GM19463 (cell line): ENCODE measurements around the gene LRTM2.

Experiments used
- ATAC-seq: cut with Tn5 transposase; IDR thresholded peaks from one replicate; pipeline ENCODE4 v1.9.1; 2021; ENCODE audit warnings: mild to moderate bottlenecking, moderate library complexity; ENCODE audit not compliant: unreplicated experiment

The LRTM2 gene

GRCh38 chr12:1820191-1820895 is at the start of gene LRTM2:
Gene LRTM2 (plus strand): TSS chr12:1820565. CDS start chr12:1828149, 7,584 bp downstream.
- no peak for ATAC-seq

DNA sequence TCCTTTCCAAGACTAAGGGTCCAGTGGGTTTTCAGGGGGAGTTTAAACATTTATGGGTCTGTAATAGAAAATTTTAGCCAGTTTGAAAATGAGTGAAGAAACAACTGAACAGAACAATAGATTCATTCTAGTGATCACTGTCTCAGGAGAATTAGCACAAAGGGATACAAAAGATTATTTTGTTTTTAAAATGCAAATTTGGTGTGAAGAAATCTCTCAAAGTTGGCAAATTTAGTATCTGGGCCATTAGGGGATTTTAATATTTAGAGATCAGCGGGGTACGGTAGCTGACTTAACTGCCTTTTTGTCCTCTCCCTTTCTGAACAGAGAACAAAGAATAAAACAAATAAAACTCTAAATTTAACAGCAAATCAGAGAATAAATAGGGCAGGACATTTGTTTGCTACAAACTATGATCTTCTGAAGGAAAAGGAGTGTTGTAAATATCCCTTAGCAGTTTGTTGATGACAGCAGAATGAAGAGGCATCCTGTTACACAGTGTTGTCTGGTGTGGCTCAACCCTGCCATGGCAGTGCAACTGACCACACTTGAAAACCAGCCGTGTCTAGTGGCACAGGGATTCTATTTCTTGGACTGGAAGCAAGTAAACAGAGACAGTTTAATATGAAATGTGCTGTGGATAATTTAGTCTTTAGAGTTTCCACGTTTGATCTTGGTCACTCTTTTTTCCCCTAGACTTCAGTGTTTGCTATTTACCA is 46.3 kb upstream of the LRTM2 start:
- no peak for ATAC-seq

DNA sequence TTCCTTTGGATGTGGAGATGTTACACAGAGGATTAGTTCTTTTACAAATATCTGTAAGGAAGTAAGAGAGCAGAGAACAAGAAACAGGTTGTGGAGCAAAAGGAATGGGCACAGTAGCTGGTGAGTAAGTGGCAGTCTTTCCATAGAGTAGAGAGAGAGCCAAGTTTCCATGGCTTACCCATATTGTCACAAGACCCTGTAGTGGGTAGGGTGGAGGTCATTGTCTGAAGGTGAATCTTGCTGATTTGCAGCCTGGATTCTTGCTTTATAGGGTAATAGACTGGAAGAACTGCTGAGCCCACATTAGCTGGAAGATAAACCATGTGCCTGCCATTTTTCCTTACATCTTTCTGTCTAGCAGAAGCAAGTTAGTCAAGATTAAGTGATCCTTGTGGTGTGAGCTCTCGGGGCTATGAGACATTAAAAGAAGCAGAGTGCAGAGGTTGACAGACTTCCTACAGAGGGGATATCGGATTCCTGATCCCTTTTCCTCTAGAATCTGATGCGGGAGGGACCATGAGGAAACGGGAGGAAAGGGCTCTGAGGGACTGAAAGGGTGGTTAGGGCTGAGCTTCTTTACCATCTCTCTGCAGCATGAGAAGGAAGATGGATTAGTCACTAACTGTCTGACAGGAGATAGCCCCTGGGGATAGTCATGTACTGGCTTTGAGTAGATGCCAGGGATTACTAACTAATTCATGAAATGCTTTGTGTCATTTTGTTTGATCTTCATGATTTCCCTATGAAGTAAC is 44.0 kb upstream of the LRTM2 start:
- ATAC-seq, result no peak

DNA sequence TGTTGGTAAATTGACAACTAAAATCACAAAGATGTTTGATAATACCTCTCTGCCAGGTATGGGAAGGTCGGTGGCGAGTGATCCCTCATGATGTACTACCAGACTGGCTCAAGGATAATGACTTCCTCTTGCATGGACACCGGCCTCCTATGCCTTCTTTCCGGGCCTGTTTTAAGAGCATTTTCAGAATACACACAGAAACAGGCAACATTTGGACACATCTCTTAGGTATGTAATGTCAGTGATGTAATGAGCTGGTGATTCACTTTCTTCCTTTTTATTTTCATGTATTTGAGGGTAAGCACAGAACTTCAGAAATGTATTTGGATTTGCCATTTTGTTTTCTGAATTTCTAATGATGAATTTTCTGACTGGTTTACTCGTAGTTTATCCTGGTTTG is 42.6 kb upstream of the LRTM2 start:
- no peak for ATAC-seq

- ATAC-seq, result no peak
Observed at GRCh38 chr12:1778911-1779310, 41.5 kb upstream of the LRTM2 start.

DNA sequence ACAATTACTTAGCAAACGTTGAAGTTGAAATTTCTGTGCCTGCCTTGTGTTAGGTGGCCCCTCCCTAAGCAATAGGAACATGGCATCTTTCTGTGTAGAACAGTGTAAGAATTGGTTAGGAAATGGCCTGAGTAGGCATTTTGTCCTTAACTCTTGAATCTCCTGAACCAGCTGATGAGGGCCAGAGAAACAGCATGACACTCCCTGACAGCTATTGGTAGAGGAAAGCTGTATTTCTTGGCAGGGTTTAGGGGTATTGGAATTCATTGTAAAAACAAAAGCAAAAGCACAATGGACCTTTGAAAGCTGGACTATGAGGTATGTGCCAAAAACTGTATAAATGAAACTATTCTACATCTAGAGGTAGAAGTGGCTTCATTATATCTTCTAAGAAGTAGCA is 40.6 kb upstream of the LRTM2 start:
- ATAC-seq, result no peak

DNA sequence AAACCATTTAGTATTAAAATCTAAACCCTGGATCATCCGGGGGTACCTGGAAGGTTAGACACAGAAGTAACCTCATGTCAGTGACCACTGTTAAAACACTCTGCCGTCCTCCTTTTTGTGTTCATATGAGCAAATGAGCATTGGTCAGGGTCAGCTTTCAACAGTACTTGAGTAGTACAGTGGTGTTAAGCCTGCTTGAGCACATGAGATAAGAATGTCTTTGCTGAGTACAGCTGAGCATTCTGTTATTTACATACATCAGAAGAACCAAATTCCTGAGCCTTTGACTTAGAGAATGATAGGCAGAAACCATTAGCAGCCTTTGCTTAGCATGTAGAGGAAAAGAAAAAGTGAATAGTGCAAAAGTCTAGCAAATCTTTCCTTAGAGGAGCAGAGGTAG is 38.6 kb upstream of the LRTM2 start:
- ATAC-seq, result no peak

DNA sequence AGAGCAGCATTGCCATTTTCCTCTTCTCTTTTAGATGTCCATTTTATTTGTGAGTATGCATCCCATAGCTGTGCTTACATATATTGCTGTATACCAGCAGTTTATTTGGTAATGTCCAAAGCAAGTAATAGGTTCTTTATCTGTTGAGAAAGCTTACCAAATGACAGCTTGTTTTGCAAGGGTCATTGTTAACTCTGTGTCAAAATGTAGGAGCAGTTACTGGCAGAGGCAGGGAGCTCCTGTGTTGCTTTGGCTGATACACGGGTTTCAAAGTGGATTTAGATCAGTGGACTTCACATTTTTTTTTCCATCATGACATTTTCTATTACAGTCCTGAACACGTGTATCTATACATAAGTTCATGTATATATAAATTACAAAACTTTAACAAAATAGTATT is 38.1 kb upstream of the LRTM2 start:
- ATAC-seq, result no peak

DNA sequence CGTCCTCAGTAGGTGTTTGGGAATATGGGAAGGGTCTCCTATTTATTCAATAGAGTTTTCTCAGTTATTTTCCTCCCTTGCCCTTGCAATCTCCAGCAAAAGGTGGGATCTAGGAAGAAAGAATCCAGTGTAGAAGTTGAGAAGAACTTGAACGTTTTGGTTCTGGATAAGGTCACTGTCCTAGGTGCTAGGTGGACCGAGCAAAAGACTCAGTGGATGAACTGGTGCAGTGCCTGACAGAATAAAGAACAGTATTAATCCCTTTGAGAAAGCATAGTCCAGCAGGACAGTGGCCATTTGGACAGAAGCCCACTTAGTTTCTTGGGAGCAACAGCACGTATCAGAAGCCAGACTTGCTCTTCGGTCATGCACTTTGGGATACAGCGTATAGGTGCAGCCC is 32.7 kb upstream of the LRTM2 start:
- no peak for ATAC-seq

DNA sequence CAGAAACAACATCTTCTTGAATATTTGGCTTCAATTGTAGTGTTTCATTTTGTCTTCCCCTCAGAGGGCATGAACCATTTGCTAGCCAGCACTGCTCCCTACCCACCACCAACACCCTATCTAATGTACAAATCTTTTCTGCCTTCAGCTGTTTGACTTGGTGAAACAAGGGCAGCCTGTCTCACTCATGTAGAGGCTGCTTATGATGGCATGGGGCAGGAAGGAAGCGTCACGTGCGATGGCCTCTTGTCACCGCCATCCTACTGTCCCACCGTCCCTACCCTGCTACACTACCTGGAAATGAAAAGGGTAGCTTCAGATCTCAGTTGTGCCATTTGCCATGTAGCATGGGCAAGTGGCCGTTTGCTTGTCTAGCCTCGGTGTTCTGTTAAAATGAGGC is 29.9 kb upstream of the LRTM2 start:
- no peak for ATAC-seq

DNA sequence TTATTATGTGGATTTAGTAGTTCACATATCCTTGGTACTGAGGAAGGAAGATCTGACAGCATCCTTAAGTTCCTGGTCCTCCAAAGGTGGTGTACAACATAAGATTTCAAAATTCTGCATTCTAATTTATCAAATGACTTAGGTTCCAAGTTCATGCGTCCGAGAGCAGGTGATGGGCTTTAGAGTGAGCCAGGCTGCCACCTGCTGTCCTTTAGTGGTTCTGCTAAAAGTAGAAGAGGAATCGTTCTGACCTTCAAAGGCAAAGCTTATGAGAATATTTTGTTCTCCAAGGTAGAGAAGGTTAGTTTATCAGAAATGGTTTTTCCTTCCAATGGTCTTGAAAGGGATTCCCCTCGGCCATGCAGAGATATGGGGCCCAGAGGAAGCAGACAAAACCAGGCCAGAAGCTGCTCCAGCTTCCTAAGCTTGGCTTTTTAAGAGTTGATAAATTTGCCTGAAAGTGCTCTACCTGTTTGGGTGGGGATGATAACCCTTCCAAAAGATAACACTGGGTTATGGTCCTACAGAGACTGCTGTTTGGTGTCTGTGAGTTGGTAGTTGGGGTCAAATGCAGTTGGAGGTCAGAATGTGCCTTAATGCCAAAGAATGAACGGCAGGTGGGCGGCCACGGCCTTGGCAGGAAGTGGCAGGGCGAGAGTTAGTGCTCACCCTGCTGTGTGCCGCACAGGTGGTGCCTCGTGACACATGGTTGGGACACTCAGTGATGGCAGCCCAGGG is 29.1 kb upstream of the LRTM2 start:
- ATAC-seq, result no peak

- no peak for ATAC-seq
Observed at GRCh38 chr12:1792406-1792805, 28.0 kb upstream of the LRTM2 start.

DNA sequence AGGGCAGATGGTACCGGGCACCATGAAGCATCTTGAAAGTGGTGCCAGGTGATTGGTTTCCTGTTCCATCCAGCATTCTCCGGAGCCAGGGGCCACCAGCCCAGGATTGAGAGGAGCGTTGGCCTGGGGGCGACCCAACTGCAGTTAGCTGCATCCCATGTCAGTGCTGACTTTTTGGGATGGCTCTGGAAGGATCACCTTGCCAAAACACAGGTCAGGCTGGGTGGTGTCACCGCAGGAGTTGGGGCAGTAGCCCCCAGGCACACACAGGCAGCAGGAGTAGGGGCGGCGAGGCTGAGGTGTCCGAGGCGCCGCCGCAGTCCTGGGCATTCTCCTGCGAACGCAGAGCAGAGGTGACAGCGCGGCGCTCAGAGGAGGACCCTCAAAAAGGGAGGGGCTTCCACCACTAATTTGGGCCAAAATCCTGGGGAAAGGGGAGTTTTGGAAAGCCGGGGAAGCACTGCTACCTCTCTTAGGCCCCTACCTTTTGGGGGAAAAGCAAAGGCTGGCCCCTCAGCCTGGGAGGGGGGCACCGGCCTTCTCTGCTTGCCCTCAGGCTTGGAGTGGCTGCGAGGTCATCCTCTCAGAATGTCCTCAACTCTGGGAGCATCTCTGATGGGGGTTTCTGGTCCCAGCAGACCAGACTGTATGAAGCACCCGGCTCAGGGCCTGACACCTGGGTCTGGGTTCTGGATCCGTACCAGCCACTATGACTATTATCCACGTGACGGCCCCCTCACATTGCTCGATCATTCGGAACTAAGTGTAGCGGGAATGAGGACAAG is 26.7 kb upstream of the LRTM2 start:
- ATAC-seq, result no peak

GRCh38 chr12:1794440-1795090 is 25.8 kb upstream of the LRTM2 start:
- ATAC-seq, result no peak

GRCh38 chr12:1795221-1795784 is 25.1 kb upstream of the LRTM2 start:
- ATAC-seq, result no peak

- peak; percentile 92 for ATAC-seq
Observed at GRCh38 chr12:1795785-1796514, 24.4 kb upstream of the LRTM2 start.

GRCh38 chr12:1796515-1797010 is 23.8 kb upstream of the LRTM2 start:
- peak; percentile 14 for ATAC-seq

DNA sequence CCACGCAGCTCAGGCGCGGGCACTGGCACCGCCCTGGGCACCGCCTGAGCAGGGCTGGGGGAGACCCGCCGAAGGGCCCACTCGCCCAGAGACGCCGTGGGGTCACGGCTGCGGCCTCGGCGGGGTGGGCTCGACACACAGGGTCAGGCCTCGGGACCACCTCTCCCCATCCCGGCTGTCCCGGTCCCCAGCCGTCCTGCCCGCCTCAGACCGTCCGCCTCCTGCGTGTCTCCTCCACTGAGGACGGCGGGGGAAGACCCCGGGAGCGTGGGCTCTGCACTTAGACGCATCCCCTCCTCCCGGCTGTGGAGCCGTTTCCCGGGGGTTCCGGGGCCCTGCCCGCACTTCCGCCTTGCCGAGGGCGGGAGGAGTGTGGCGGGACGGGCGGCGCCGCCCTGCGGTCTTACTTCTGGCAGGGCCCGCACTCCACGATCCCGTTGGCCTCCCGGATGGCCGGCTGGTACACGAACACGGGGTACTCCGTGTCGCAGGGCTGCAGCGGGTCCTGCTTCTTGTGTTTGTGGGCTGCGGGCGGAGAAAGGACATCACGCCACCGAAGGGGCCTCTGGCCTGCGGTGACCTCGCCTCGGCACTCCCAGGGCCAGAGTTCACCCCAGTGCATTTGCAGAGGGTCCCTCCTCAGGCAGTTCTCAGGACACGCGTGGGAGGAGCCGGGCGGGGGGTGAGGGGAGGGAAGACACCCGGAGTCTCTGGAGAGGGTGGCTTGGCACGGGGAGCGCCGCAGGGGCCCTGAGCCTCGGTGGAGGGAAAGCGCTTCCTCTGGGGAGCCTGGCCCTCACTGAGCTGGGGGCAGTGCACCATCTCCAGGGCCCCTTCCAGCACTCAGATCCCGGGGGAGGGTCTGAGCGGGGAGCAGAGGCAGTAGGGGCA is 23.1 kb upstream of the LRTM2 start:
- no peak for ATAC-seq
